T-cell (primary cell): ENCODE data around the gene ACOT13. TPM values are rescaled to one million over a fixed set of nuclear protein-coding genes. Genes with fewer than 3 reads are reported as not detected.

Experiments
- ATAC-seq, 4 experiments: fragments of 200-7000 bp in 3 of 4; fragments of 150-1000 bp in 1 of 4; cut with Tn5 transposase; replicated peaks in 1 of 4; 1 replicate in 3 of 4; 2 replicates in 1 of 4; pipeline ENCODE4 v1.10.0; 2021; ENCODE audit warnings: moderate library complexity in 3 of 4, mild to moderate bottlenecking in 2 of 4, moderate number of reproducible peaks in 1 of 4
- CTCF ChIA-PET, 2 donors: fragments of 300-600 bp; sonication (Branson Sonifier 250); formaldehyde crosslinking; loops; one replicate each; lab custom pipeline; 2022; ENCODE audit warnings: antibody characterized with exemption in 2 of 2; lab: Charles Lee
- POLR2A ChIA-PET, 2 donors: fragments of 300-600 bp; sonication (Branson Sonifier 250); formaldehyde crosslinking; loops; one replicate each; lab custom pipeline; 2022; ENCODE audit warnings: antibody characterized with exemption in 2 of 2; lab: Charles Lee
- DNase-seq, 35 experiments: peaks; one replicate each; pipeline versions ENCODE4 v3.0.0 to v3.0.0-alpha.2; 2013 to 2023
- H3K27ac ChIP-seq: one replicate; pipeline ENCODE4 v1.5.1; 2013; ENCODE audit warnings: low read length
- H3K27me3 ChIP-seq, 2 experiments: replicated peaks in 1 of 2; 1 replicate in 1 of 2; 2 replicates in 1 of 2; pipeline versions ENCODE4 v1.6.1 to v1.7.0; 2013; ENCODE audit warnings: low read length in 1 of 2, mixed read lengths in 1 of 2; ENCODE audit not compliant: control insufficient read depth in 2 of 2, insufficient read depth in 2 of 2; ENCODE audit errors: extremely low read depth in 1 of 2
- H3K36me3 ChIP-seq, 2 donors: 1 replicate in 1 of 2; 2 replicates in 1 of 2; pipeline versions ENCODE4 v1.6.1 to v1.7.0; 2013; ENCODE audit warnings: low read length in 1 of 2; ENCODE audit not compliant: control insufficient read depth in 2 of 2, insufficient read depth in 1 of 2; ENCODE audit errors: extremely low read depth in 1 of 2
- H3K4me1 ChIP-seq, 2 experiments: 1 replicate in 1 of 2; 2 replicates in 1 of 2; pipeline versions ENCODE4 v1.6.1 to v1.7.0; 2013; ENCODE audit warnings: low read length in 2 of 2, mixed read lengths in 1 of 2; ENCODE audit not compliant: insufficient read depth in 2 of 2, control insufficient read depth in 1 of 2; ENCODE audit errors: extremely low read depth in 1 of 2
- H3K4me3 ChIP-seq, 2 donors: 1 replicate in 1 of 2; 2 replicates in 1 of 2; pipeline versions ENCODE4 v1.5.1 to v1.7.0; 2013; ENCODE audit warnings: mild to moderate bottlenecking in 2 of 2, low read length in 1 of 2, moderate library complexity in 1 of 2; ENCODE audit not compliant: control insufficient read depth in 1 of 2; ENCODE audit errors: extremely low read depth in 1 of 2
- H3K9me3 ChIP-seq: 2 replicates; pipeline ENCODE4 v1.7.0; 2013
- H3K27ac Mint-ChIP-seq, 2 donors: one replicate each; pipeline ENCODE4 v1.8.0; 2020 to 2021; ENCODE audit warnings: mild to moderate bottlenecking in 2 of 2, mixed read lengths in 2 of 2
- H3K27me3 Mint-ChIP-seq, 2 donors: one replicate each; pipeline ENCODE4 v1.8.0; 2021 to 2022; ENCODE audit warnings: mixed read lengths in 2 of 2
- H3K36me3 Mint-ChIP-seq: one replicate; pipeline ENCODE4 v1.8.0; 2021; ENCODE audit warnings: mixed read lengths
- H3K4me1 Mint-ChIP-seq, 3 donors: one replicate each; pipeline ENCODE4 v1.8.0; 2020 to 2022; ENCODE audit warnings: mixed read lengths in 3 of 3, mild to moderate bottlenecking in 1 of 3
- H3K4me3 Mint-ChIP-seq, 3 donors: one replicate each; pipeline ENCODE4 v1.8.0; 2020 to 2022; ENCODE audit warnings: mild to moderate bottlenecking in 3 of 3, mixed read lengths in 3 of 3, moderate library complexity in 3 of 3
- H3K9me3 Mint-ChIP-seq, 3 donors: one replicate each; pipeline ENCODE4 v1.8.0; 2020 to 2022; ENCODE audit warnings: mixed read lengths in 3 of 3
- WGBS: methylation state at CpG from one replicate; pipeline ENCODE4 v1.1.5; 2013; ENCODE audit warnings: missing lambda C conversion rate; ENCODE audit not compliant: insufficient coverage; 5-methylcytosine and 5-hydroxymethylcytosine counted together
- total RNA-seq, 35 experiments: library from RNA in 6 of 35; stranded (reverse) in 6 of 35; fragments of 120-200 nt in 1 of 35; gene quantifications; one replicate each; pipeline versions ENCODE4 v1.2.1 to v1.2.4 and lab custom pipeline; 2013 to 2026

ACOT13 gene
- total RNA-seq, 5 donors from 2014 or later (not counting 1 experiment from before 2014, with no cell fraction given), result 4.2 to 10.9 (median 9.5) TPM

DNA sequence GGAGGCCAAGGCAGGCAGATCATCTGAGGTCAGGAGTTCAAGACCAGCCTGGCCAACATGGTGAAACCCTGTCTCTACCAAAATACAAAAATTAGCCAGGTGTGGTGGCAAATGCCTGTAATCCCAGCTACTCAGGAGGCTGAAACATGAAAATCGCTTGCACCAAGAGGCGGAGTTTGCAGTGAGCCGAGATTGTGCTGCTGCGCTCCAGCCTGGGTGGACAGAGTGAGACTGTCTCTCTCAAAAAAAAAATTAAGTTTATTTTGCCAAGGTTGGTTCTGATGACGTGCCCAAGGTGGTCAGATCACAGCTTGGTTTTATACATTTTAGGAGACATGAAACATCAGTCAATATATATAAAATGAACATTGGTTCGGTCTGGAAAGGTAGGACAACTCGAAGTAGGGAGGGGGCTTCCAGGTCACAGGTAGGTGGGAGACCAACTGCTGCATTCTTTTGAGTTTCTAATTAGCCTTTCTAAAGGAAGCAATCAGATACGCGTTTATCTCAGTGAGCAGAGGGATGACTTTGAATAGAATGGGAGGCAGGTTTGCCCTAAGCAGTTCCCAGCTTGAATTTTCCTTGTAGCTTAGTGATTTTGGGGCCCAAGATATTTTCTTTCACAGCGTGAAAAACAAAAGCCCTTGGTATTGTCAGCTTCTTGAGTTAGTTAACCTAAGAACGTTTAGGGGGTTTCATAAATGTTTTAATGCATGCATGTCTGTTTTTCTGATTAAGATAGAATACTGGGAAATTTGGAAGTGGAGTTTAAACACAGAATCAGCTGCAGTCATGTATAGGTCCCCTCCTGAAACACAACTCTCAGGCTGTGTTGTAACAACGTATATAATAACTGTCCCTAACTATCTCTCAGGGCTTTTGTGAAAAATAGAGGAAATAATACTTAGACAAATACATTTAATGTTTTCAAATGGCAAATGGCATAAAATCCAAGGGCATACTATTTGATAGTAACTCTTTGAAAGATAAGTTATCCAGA lies 16.7 kb downstream of the ACOT13 start:
- no peak for DNase-seq
- peaks cover 15% of the 10 kb centered on the region for H3K36me3 Mint-ChIP-seq
- no peaks in the 10 kb centered on the region for H3K9me3 Mint-ChIP-seq
- H3K27ac Mint-ChIP-seq, result no peak overlapping the region
- peaks cover 0 to 4% (median 1%) of the 10 kb centered on the region in 3 donors for H3K4me1 Mint-ChIP-seq
- no peak overlapping the region for H3K27ac ChIP-seq
- no peak for ATAC-seq
- peaks cover 0 to 4% of the 10 kb centered on the region in 2 donors for H3K36me3 ChIP-seq
- no peaks in the 10 kb centered on the region for H3K4me1 ChIP-seq
- no peaks in the 10 kb centered on the region for H3K27me3 Mint-ChIP-seq
- H3K9me3 ChIP-seq, result no peaks in the 10 kb centered on the region
- no peaks in the 10 kb centered on the region for H3K27me3 ChIP-seq
- H3K4me3 ChIP-seq, result no peak overlapping the region
- H3K4me3 Mint-ChIP-seq, result no peak overlapping the region
- 100% methylated on average over 4 of the region's 12 CpGs for WGBS
- ChIA-PET POLR2A (no interaction called here), CTCF (interaction anchor here in 1 of 2 donors (0.6 kb wide), 1 partner anchor 217 kb away, joined by 3 read pairs; no protein-coding TSS in a partner anchor)

DNA sequence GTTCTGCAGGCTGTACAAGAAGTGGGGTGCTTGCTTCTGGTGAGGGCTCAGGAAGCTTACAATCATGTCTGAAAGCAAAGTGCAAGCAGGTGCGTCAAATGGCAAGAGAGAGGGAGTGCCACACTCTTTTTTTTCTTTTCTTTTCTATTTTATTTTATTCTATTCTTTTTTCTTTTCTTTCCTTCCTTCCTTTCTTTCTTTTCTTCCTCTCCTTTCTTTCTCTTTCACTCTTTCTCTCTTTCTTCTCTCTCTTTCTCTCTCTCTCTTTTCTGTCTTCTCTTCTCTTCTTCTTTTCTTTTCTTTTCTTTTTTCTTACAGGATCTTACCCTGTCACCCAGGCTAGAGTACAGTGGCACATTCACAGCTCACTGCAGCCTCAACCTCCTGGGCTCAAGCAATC lies 19.5 kb downstream of the ACOT13 start:
- WGBS, result 80% methylated on average over 1 of the region's 1 CpG
- peak overlapping the region in 1 of 2 donors; percentile 31 for H3K27ac Mint-ChIP-seq
- H3K4me1 Mint-ChIP-seq, result peaks cover 0 to 4% (median 1%) of the 10 kb centered on the region in 3 donors
- H3K4me3 Mint-ChIP-seq, result no peak overlapping the region
- DNase-seq, result no peak
- Histone ChIP-seq H3K4me1 (no peaks in the 10 kb centered on the region), H3K4me3 (no peak overlapping the region), H3K27me3 (no peaks in the 10 kb centered on the region), H3K36me3 (peaks cover 0 to 5% of the 10 kb centered on the region in 2 donors), H3K9me3 (no peaks in the 10 kb centered on the region), H3K27ac (no peak overlapping the region)
- ATAC-seq, result no peak
- no peaks in the 10 kb centered on the region for H3K9me3 Mint-ChIP-seq
- CTCF ChIA-PET, result interaction anchor here in 1 of 2 donors (0.7 kb wide), 1 partner anchor 266 kb away, joined by 3 read pairs; no protein-coding TSS in a partner anchor
- H3K36me3 Mint-ChIP-seq, result peaks cover 15% of the 10 kb centered on the region
- POLR2A ChIA-PET, result no interaction called here
- H3K27me3 Mint-ChIP-seq, result no peaks in the 10 kb centered on the region

- DNase-seq, result no peak
These were observed 20.1 kb downstream of the ACOT13 start for GRCh38 chr6:24686946-24687345.

DNA sequence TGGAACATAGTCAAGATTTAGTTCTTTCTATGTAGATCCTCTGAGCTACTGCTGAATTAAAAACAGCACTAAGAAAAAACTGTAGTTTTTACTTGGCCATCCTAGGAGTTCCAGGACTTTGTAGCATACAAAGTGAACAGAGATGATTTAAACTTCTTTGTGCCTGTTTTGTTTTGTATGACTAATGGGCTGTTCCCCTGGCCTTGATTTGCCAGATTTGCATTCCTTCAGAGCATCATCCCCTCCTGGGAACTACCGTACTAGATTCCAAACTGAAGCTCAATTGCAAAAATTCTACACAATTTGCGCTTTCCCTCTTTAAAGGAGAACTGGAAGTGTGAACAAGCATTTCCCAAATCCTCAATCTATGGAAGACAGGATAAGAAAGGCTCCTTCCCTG lies 23.1 kb downstream of the ACOT13 start:
- ChIA-PET POLR2A (interaction anchor here in 1 of 2 donors (0.6 kb wide), 2 partner anchors 100 to 155 kb away, joined by 3 to 5 read pairs; no protein-coding TSS in a partner anchor), CTCF (interaction anchor here (0.6 to 0.7 kb wide), 3 partner anchors 8 to 170 kb away, joined by 3 to 6 read pairs (median 3); no protein-coding TSS in a partner anchor)
- Mint-ChIP-seq H3K27me3 (no peaks in the 10 kb centered on the region), H3K4me1 (peaks cover 8 to 15% (median 11%) of the 10 kb centered on the region in 3 donors), H3K36me3 (peaks cover 10% of the 10 kb centered on the region), H3K27ac (no peak overlapping the region), H3K9me3 (no peaks in the 10 kb centered on the region), H3K4me3 (no peak overlapping the region)
- Histone ChIP-seq H3K4me3 (no peak overlapping the region), H3K27ac (no peak overlapping the region), H3K27me3 (no peaks in the 10 kb centered on the region), H3K36me3 (peaks cover 0 to 5% of the 10 kb centered on the region in 2 donors), H3K9me3 (no peaks in the 10 kb centered on the region), H3K4me1 (peaks cover 0 to 2% of the 10 kb centered on the region in 2 experiments)
- WGBS, result no CpG with 5 or more reads among the region's 2 CpGs
- no peak for DNase-seq
- ATAC-seq, result no peak

More at GRCh38 chr6:24686946-24687345, 20.1 kb downstream of the ACOT13 start:
- ChIA-PET CTCF (no interaction called here), POLR2A (no interaction called here)
- H3K4me3 ChIP-seq, result no peak overlapping the region
- H3K36me3 ChIP-seq, result peaks cover 0 to 5% of the 10 kb centered on the region in 2 donors
- H3K36me3 Mint-ChIP-seq, result peaks cover 15% of the 10 kb centered on the region
- H3K9me3 ChIP-seq, result no peaks in the 10 kb centered on the region
- no peaks in the 10 kb centered on the region for H3K9me3 Mint-ChIP-seq
- no peaks in the 10 kb centered on the region for H3K27me3 Mint-ChIP-seq
- WGBS, result no CpG with 5 or more reads among the region's 4 CpGs
- H3K4me1 ChIP-seq, result no peaks in the 10 kb centered on the region
- ATAC-seq, result no peak
- no peak overlapping the region for H3K4me3 Mint-ChIP-seq
- no peak overlapping the region for H3K27ac Mint-ChIP-seq
- H3K27me3 ChIP-seq, result no peaks in the 10 kb centered on the region
- no peak overlapping the region for H3K27ac ChIP-seq
- peaks cover under 1 to 8% (median 4%) of the 10 kb centered on the region in 3 donors for H3K4me1 Mint-ChIP-seq

DNA sequence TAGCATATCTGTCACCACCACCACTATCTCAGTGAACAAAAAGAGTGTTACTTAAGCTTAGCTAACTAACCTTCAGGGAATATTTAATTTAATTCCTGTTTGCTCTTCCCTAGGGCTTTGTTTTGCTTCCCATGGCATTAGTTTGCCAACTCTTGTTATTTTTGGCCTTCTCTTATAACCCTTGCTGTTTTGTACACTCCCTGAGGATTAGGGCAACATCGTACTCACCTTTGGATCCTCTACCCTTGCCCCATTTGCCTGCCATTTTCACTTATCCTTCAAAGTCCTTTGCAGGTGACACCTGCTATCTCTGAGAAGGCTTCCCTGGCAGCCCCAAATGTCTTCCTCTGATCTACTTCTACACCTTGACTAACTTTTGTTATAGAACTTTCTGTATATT lies 23.7 kb downstream of the ACOT13 start:
- Histone ChIP-seq H3K36me3 (peaks cover 0 to 5% of the 10 kb centered on the region in 2 donors), H3K27me3 (no peaks in the 10 kb centered on the region), H3K9me3 (no peaks in the 10 kb centered on the region), H3K4me3 (no peak overlapping the region), H3K4me1 (peaks cover 0 to 2% of the 10 kb centered on the region in 2 experiments), H3K27ac (no peak overlapping the region)
- Mint-ChIP-seq H3K27ac (no peak overlapping the region), H3K27me3 (no peaks in the 10 kb centered on the region), H3K36me3 (peaks cover 10% of the 10 kb centered on the region), H3K4me1 (peaks cover 10 to 19% (median 15%) of the 10 kb centered on the region in 3 donors), H3K9me3 (no peaks in the 10 kb centered on the region), H3K4me3 (no peak overlapping the region)
- ATAC-seq (no peak), DNase-seq (no peak)
- POLR2A ChIA-PET, result interaction anchor here in 1 of 2 donors (0.6 kb wide), 1 partner anchor 155 kb away, joined by 3 read pairs; no protein-coding TSS in a partner anchor
- CTCF ChIA-PET, result interaction anchor here in 1 of 2 donors (0.6 kb wide), 1 partner anchor 184 kb away, joined by 3 read pairs; no protein-coding TSS in a partner anchor
- 57% methylated on average over 1 of the region's 1 CpG for WGBS

DNA sequence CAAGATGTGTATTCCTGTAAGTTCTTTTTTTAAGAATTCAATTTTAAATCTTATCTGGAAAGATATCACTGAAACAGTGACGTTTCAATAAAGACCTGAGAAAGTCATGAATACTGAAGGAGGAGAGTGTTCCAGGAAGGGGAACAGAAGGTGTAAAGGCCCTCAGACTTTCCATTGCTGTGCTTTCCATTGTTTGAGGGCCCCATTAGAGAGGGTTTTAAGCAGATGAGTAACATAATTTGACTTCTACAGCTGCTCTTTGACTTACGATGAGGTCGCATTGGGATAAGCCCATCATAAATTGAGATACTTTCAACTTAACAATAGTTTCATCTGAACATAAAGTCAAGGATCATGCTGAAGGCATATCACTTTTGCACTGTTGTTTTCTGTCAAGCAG lies 24.7 kb downstream of the ACOT13 start:
- no peak for ATAC-seq
- no peak for DNase-seq
- ChIA-PET POLR2A (no interaction called here), CTCF (interaction anchor here (0.6 to 1.9 kb wide), 2 partner anchors 109 to 111 kb away, joined by 5 to 15 read pairs; no protein-coding TSS in a partner anchor)
- Mint-ChIP-seq H3K9me3 (no peaks in the 10 kb centered on the region), H3K36me3 (peaks cover 8% of the 10 kb centered on the region), H3K4me3 (no peak overlapping the region), H3K27me3 (no peaks in the 10 kb centered on the region), H3K4me1 (peaks cover 11 to 21% (median 16%) of the 10 kb centered on the region in 3 donors), H3K27ac (no peak overlapping the region)
- 83% methylated on average over 1 of the region's 3 CpGs for WGBS
- Histone ChIP-seq H3K9me3 (no peaks in the 10 kb centered on the region), H3K4me1 (peaks cover 0 to 2% of the 10 kb centered on the region in 2 experiments), H3K27me3 (no peaks in the 10 kb centered on the region), H3K4me3 (no peak overlapping the region), H3K36me3 (peaks cover 0 to 5% of the 10 kb centered on the region in 2 donors), H3K27ac (no peak overlapping the region)
